HG03095 (cell line): ENCODE results near the gene GLYATL3.
A peak's percentile ranks its signal among the peaks of the same experiment; 100 is the strongest.
"Not testable (repeated sequence)": the region's sequence is repeated elsewhere in the genome, so short reads cannot be mapped to it uniquely, and the experiment has no call there.

ENCODE experiments used
- ATAC-seq: cut with Tn5 transposase; IDR thresholded peaks from one replicate; pipeline ENCODE4 v1.9.1; 2021; ENCODE audit warnings: moderate library complexity; ENCODE audit not compliant: unreplicated experiment

The GLYATL3 gene

GRCh38 chr6:49499623-49500022 lies at the start of gene GLYATL3:
GLYATL3 (plus strand) TSS chr6:49499923; CDS start chr6:49511991, 12,068 bp downstream.
- no peak for ATAC-seq

- ATAC-seq, result no peak
Observed at GRCh38 chr6:49453221-49453620, 46.5 kb upstream of the GLYATL3 start.

- peak; percentile 74 for ATAC-seq
Observed at GRCh38 chr6:49454787-49455709, 44.7 kb upstream of the GLYATL3 start.

- ATAC-seq, result no peak
Observed at GRCh38 chr6:49457771-49458170, 42.0 kb upstream of the GLYATL3 start.

GRCh38 chr6:49462071-49462470 lies 37.7 kb upstream of the GLYATL3 start:
- no peak for ATAC-seq

GRCh38 chr6:49462599-49462926 lies 37.2 kb upstream of the GLYATL3 start:
- peak; percentile 11 for ATAC-seq

- ATAC-seq, result peak; percentile 98
Observed at GRCh38 chr6:49462927-49463611, 36.7 kb upstream of the GLYATL3 start, which contains the start of the genes CENPQ and MMUT. CENPQ (plus strand) TSS chr6:49463370; CDS start chr6:49470177, 6,807 bp downstream. MMUT (minus strand) TSS chr6:49463253; CDS start chr6:49459466, 3,787 bp downstream.

- peak; percentile 1 for ATAC-seq
Observed at GRCh38 chr6:49463612-49463967, 36.1 kb upstream of the GLYATL3 start.

- ATAC-seq, result no peak
Observed at GRCh38 chr6:49464691-49465090, 35.0 kb upstream of the GLYATL3 start.

GRCh38 chr6:49468042-49468441 lies 31.7 kb upstream of the GLYATL3 start:
- ATAC-seq, result no peak

- not testable (repeated sequence) for ATAC-seq
Observed at GRCh38 chr6:49476564-49476963, 23.2 kb upstream of the GLYATL3 start.

- ATAC-seq, result no peak
Observed at GRCh38 chr6:49479308-49479970, 20.3 kb upstream of the GLYATL3 start.

- not testable (repeated sequence) for ATAC-seq
Observed at GRCh38 chr6:49481846-49482245, 17.9 kb upstream of the GLYATL3 start.

- ATAC-seq, result not testable (repeated sequence)
Observed at GRCh38 chr6:49483380-49483779, 16.3 kb upstream of the GLYATL3 start.

GRCh38 chr6:49490633-49491032 lies 9.1 kb upstream of the GLYATL3 start:
- ATAC-seq, result no peak

GRCh38 chr6:49497304-49497703 lies 2.4 kb upstream of the GLYATL3 start:
- no peak for ATAC-seq

- no peak for ATAC-seq
Observed at GRCh38 chr6:49499126-49499525, 597 bp upstream of the GLYATL3 start.

- ATAC-seq, result no peak
Observed at GRCh38 chr6:49504666-49505065, 4.9 kb downstream of the GLYATL3 start.

- ATAC-seq, result no peak
Observed at GRCh38 chr6:49506569-49507111, 6.9 kb downstream of the GLYATL3 start.

GRCh38 chr6:49509342-49509741 lies 9.6 kb downstream of the GLYATL3 start:
- ATAC-seq, result no peak
